GM10847 (cell line): Measurements from ENCODE around the gene DOCK10.

Source experiments
- POLR2A ChIP-seq: IDR thresholded peaks from 2 replicates; pipeline ENCODE4 v1.6.1; 2011; ENCODE audit not compliant: insufficient read length; ENCODE audit errors: extremely low read depth

DOCK10 gene

DNA sequence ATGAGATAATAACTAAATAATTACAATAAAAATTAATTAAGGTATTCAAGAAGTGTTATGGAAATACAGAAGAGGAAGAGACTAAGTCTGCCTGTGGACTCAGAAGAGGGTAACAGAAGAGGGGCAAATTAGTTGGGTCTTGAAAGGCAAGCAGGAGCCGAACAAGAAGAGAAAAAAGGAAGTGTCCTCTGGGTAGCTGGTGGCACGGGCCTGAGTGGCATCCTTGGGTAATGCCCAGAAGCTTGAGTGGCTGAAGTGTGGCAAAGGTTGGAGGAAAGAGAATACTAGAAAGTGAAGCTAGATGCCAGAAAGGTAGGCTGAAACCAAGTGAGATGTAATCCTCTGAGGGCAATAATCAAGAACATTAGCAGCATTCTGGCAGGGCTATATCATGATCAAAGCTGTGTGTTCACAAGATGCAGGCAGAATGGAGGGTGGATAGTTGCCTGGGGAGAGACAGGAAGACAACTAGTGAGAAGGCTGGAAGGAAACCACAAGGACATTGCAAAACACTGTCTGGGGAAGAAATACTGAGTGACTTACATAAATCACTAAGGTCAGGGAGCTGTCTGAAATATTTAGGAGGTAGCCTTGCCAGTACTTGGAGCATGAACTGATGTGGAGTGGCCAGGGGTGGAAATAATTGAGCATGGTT is 16.2 kb downstream of the DOCK10 start:
- TF ChIP-seq POLR2A = no peak

DNA sequence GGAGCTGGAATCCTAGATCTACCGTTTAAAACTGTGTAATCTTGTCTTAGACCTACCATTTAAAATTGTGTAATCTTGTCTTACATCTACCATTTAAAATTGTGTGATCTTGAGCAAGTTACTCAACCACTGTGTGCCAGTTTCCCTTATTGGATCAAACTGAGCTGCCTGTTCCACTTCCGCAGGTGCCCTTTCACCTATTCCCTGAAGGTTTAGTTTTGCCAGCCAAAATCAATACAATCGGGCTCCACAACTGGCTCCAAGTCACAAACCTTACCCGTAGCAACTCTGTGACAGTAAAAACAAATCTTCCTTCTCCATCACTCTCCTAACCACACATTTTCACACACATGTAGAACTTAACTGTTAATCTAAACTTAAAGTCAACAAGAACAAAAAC is 20.1 kb downstream of the DOCK10 start:
- no peak for TF ChIP-seq POLR2A

DNA sequence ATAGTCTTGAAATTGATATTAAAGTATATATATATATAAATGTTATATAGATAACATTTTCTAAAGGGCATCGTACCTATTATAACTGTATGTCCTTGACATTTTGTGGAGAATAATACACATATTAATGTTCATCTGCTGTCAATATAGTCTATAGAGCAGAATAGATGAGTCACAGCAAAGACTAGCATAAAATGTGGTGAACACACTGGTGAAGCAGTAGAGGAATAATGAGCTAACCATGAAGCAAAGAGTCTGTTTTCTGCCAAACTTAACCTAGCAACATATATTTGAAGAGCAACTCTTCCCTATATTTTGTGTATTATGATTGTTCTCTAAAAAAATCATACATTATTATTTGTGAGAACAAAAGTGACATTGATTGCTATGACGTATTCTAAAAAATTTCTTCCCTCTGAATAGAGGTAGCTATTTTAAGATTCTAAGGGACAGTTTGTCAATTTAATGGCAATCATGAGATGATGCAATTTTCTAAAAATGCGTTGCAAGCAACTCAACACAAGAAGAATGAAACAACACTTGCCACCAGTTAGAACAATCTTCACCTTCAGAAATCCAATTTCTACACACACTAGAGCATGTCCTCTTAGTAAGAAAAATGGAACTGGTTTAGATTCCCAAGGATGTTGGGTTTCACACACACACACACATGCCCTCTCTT is 22.0 kb downstream of the DOCK10 start:
- TF ChIP-seq POLR2A = no peak

DNA sequence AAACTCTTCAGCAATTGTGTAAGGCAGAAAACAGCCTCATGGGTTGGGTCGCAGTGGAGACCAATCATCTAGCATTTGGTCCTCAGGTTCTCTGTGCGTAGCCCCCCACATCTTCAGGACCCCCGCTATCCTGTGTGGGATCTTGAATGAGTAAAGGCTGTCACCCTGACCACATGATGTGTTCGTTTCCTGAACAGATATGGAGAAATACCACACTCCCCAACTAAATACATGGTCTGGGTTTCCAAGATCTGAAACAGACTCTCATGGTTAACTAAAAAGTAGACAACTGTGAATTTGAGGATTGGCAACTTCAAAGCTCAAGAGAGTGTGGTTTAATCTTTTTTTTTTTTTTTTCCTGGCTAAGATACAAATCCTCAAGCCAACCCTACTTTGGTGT is 23.2 kb downstream of the DOCK10 start:
- no peak for TF ChIP-seq POLR2A

DNA sequence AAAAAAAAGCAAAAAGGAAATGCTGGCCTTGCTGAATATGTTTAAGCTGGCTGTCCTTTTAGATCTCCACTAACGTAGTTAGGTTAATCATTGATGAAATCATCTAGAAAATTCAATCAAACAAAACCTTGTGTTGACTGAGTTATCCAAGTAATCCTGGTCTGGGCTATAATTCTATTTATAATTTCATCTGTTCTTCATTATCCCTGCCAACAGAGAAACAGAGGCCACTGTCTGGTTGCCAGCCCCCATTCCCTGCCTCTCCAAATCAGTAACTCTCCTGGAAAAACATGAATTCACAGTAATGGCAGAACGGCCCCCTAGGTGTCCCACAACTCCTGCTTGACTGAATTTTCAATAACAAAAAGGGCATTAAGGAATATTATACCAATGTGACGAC is 24.6 kb downstream of the DOCK10 start:
- TF ChIP-seq POLR2A = no peak

DNA sequence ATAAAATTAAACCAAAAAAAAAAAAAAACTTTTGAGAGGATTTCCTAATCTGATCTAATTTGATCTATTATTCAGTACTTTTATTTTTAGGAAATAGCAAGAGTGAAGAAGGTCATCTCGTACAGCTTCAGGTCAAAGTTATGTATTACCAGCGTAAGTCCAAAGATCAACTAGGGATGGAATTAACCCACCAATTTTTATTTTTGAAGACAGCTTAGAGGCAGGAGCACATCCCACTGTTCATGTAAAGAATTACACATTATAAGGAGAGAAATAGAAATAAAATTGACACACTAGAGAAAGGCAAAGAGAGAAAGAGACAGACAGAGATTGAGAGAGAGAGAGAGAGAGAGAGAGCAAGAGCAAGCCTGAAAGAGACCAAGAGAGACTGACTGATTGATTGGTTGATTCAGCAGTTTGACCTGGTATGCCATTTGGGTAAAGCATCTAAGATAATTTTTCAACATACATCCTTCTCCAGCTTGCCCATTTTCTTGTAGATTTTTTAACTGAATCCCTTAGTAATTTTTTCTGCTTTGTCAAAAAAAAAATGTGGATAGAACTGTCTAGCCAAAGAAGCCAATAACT is 25.1 kb downstream of the DOCK10 start:
- no peak for TF ChIP-seq POLR2A

DNA sequence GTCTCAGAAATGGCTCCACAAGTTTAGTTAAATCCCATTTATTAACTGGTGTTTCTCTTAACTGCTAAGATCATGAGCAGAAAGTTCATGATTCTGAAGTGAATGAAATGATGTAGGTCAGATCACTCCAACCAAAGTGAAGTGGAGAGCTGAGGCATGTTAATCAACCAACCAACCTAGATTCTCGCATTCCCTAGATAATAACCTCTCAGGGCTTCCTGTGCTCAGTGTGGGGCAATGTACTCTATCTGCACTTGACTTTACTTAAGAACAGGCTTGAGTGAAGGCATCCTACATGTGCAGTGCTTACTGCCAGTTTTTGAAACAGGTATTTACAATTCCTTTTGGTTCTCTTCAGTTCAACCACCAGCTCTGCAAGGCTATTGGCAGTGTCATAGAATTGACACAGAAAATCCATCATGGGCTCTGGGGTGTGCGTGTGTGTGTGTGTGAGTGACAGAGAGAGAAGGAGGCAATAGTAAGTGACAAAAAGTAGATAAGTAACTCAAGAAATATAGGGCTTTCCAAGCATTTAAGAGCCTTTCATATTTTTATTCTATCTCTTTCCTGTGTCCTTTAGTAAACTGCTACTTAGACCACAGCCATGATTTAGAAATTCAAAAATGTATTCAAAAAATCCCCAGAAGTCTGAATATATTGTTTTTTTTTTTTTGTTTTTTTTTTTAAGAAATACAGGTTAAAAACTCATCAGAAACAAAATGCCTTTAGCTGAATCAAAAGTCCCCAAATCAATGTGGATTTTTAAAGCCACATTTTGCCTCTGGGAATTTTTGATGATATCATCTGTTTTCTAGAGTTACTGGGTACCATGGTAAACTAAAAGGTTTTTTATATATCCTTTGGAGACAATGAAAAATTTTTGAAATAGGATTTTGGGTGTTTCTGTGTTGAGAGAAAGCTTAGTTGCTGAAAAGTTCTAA is 28.6 kb downstream of the DOCK10 start:
- TF ChIP-seq POLR2A = no peak

DNA sequence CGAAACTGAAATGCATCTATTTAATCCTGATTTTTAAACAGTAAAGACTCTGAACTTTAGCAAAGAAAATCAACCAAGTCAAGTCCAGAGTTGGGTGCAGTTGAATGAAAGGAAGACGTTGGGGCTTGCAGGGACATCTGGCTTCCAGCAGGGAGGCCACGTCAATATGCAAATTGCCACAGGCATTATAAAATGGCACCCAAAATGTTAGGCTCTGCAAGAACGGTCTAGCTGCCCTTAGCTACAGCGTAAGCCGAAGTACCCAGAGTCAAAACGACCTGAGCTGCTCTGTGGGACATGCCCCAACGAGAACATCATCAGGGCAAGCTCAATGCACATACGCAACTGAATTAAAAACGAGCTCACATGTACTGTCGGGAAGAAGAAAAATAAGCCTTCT is 30.7 kb downstream of the DOCK10 start:
- no peak for TF ChIP-seq POLR2A

DNA sequence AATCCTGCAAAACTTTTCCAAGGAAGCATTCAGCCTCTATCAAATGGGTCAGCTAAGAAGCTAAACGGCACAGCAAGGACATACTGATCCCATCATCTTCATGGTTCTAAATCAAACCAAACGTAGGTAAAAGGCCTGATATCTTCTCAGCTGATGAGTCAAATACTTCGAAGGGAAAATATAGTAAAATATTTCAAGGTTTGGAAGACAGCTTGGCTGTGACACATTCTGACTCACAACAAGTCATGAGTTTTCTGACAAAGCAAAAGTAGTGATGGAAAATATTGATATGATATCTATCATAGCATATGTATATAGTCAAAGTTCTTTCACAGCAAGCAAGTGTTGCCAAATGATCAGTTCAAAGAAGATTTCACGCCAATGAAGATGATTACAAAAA is 31.5 kb downstream of the DOCK10 start:
- no peak for TF ChIP-seq POLR2A

DNA sequence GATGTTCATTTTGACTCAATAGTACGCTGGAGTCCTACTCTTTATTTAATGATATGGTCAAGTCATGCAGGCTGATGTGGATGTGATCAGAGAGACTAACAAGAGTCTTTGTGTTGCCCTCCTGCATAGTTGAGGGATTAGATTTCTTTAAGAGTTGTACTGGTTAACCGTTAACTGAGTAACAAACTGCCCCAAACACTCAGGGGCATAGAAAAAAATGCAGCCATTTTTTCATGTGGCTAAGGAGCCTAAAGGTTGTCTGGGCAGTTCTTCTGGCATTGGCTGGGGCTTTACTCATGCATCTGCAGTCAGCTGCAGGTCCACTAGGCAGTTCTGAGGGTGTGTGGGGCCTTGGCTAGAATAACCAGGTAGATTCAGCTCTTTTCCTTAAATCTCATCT is 32.5 kb downstream of the DOCK10 start:
- no peak for TF ChIP-seq POLR2A

DNA sequence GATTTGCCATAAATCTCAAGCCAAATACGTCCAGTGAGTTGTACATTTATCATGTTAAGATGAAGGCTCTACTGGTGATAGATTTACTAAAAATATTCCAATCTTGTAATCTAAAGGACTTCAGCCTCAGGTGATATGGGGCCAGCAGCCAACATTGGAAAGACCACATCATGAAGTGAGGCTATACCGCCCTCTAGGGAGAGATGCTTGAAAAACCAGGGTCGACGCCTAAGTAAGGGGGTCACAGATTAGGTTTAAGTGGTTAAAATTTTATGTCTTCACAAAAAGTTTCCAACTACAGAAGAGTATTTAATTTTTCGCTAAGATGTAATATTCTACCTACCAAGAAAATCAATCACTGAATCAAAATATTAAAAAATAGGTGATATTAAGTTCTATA is 33.3 kb downstream of the DOCK10 start:
- no peak for TF ChIP-seq POLR2A

DNA sequence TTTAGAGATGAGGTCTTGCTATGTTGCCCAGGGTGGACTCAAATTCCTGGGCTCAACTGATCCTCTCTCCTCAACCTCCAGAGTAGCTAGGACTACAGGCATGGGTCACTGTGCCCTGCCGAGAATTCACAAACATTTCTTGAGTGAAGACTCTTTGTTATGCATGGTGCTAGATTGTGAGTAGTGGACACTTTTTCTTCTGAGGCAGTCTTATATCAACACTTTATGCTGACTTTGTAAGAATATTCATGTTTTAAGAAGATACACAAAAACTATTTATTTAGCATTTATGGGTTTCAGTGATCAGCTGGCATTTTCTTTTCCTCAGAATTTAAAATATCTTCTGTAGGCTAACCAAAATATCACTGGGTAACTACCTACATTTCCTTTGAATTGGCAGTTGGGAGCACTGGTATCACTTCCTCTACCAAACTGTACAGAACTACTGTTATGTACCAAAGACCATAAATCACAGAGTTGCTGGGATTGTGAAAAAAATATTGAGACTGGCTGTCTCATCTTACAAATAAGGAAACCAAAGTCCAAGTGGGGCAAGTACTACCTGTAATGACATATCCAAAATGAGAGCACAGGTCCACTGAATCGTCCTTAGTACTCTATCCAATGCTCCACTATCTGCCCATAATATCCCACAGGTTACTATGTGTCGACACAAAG is 34.0 kb downstream of the DOCK10 start:
- TF ChIP-seq POLR2A = no peak

DNA sequence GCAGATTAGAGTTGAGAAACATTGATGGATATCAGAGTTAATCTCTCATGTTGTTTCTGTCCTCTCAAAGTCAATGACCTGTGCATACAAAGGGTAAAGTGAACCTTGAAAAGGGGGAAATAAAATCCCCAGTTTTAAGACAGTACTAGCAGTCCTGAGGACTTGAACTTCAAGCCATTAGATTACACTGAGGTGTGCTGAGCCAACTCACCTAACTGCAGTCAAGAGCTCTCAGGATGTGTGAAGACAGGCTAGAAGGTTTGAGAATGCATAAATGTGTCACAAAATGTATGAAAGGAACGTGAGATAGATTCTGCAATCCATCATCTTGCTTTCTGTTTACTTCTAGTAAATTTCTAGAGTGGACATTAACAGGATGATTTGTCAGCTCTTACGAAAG is 35.5 kb downstream of the DOCK10 start:
- TF ChIP-seq POLR2A = no peak

DNA sequence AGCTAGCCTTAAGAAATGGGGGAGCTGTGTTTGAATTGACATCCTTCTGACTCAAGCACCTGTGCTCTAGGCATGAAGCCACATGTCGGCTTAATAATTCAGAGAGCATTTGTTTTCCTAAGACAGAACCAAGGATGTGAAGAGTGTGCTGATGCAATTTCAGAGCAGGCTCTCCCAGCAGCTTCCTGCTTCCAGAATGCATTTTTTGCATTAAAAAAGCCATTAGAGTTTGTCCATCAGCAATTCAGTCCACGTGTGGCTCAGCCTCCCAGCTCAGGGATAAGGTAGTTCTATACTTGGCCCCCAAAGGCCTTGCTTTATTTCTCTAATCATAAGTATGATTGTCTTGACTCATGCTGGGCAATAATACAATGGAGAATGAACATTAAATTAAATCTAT is 37.7 kb downstream of the DOCK10 start:
- TF ChIP-seq POLR2A = no peak

DNA sequence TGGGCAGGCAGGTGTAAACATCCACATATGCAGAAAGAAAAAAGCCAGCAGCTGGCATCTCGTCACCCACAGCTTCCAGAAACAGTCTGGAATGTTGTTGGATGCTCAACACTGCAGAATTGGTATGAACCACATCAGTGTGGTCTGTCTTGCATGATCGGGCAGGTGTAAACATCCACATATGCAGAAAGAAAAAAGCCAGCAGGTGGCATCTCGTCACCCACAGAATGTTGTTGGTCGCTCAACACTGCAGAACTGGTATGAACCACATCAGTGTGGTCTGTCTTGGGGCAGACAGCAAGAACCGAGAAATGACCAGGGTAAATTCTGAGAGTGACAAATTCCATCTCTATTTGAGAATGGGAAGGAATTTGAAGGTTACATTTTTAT is 39.6 kb downstream of the DOCK10 start:
- no peak for TF ChIP-seq POLR2A

DNA sequence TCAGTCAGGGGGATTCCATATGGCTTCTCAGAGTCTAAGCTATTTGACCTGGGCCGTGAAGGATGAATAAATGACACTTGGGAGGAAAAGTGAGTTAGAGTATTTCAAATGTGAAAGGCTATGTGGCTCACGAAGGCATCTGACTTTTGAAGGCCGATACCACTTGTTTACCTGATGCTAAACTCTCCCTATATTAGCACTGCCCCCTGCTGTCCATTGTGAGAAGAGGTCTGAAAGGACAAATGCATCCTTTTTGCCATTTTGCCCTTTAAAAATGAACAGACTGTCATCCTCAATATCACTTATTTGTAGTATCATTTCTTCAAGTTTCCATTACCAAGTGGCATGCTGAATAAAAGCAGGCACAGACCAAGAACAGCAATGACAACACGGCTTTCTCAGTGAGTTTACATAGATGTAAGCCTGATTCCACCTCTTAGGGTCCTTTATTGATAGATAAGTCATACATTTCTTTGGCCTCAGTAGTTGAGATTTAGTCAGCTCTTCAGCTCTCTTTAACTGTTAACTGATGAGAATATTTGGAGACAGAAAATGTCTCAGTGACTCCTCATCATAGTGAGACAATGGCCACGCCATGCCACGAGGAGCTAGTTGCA is 40.1 kb downstream of the DOCK10 start:
- TF ChIP-seq POLR2A = no peak
